ENCODE measurements around the gene SQSTM1. TPM values are rescaled to one million over a fixed set of nuclear protein-coding genes. Genes with fewer than 3 reads are reported as not detected.

Gene SQSTM1
- total RNA-seq, 2 donors from 2014 or later = 249 to 606 TPM

DNA sequence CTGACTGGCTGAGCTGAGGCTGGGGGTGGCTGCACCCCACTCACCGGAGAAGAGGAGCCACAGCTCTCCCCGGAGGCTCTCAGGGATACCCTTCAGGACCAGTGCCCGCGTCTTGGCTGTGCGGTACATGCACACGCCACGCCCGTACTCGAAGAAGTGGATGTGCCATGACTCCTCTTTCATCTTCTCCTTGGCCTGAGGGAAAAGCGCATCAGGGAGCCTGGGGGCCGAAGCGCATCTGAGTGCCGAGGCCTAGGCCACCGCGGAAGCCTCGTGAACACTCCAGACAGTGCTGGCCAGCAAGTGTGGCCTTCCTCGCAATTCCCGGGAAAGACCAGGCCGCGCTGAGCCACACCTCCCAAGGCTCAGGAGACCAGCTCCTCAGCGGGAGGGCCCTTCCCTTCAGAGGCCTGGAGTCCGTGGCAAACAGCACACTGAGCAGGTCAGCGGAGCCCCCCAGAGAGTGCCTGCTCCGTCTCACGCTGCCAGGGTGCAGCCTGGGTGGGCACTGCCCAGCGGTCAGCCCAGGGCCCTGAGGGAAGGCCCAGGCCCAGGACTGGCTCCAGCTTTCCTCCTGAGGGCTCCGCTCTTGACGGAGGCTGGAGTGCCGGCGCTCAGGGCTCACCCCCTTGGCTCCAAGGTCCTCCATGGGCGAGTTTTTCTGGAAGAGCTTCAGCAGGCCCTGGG lies 58.4 kb downstream of the SQSTM1 start:
- Histone ChIP-seq H3K9me3 (no peaks in the 10 kb centered on the region), H3K27ac (no peak overlapping the region), H3K4me3 (no peak overlapping the region), H3K36me3 (replicated peaks in 1 of 2; ENCODE audit: insufficient read depth in 1 of 2, low read depth in 2 of 2) (peaks cover 4 to 25% of the 10 kb centered on the region in 2 donors), H3K4me1 (no peaks in the 10 kb centered on the region), H3K27me3 (no peaks in the 10 kb centered on the region)
- TF ChIP-seq, protein P1, sequence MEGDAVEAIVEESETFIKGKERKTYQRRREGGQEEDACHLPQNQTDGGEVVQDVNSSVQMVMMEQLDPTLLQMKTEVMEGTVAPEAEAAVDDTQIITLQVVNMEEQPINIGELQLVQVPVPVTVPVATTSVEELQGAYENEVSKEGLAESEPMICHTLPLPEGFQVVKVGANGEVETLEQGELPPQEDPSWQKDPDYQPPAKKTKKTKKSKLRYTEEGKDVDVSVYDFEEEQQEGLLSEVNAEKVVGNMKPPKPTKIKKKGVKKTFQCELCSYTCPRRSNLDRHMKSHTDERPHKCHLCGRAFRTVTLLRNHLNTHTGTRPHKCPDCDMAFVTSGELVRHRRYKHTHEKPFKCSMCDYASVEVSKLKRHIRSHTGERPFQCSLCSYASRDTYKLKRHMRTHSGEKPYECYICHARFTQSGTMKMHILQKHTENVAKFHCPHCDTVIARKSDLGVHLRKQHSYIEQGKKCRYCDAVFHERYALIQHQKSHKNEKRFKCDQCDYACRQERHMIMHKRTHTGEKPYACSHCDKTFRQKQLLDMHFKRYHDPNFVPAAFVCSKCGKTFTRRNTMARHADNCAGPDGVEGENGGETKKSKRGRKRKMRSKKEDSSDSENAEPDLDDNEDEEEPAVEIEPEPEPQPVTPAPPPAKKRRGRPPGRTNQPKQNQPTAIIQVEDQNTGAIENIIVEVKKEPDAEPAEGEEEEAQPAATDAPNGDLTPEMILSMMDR (IDR thresholded peaks at IDR 0.05) = no peak
- intact Hi-C loops (cut with DNase I) = no loop called here
- ATAC-seq (no peak), DNase-seq (no peak)
- 92 to 98% methylated on average over 7 to 27 of the region's 31 CpGs for WGBS, 2 donors

DNA sequence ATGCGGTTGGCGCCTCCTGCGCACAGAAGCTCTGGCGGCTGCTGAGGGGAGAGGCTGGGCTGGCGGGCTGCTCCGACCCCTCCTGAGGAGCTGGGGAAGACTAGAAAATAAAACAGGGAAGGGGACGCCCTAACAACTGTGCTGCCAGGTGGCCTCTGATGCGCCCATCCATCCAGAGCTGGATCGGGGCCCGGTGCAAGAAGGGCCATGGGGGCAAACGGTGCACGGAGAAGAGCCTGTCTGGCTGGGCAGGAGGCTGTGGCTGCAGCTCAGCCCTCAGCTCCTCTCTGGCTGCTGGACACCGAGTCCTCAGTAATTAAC lies 58.9 kb downstream of the SQSTM1 start:
- peaks cover 4 to 20% of the 10 kb centered on the region in 2 donors for H3K36me3 ChIP-seq (replicated peaks in 1 of 2; ENCODE audit: insufficient read depth in 1 of 2, low read depth in 2 of 2)
- intact Hi-C loops (cut with DNase I) = no loop called here

DNA sequence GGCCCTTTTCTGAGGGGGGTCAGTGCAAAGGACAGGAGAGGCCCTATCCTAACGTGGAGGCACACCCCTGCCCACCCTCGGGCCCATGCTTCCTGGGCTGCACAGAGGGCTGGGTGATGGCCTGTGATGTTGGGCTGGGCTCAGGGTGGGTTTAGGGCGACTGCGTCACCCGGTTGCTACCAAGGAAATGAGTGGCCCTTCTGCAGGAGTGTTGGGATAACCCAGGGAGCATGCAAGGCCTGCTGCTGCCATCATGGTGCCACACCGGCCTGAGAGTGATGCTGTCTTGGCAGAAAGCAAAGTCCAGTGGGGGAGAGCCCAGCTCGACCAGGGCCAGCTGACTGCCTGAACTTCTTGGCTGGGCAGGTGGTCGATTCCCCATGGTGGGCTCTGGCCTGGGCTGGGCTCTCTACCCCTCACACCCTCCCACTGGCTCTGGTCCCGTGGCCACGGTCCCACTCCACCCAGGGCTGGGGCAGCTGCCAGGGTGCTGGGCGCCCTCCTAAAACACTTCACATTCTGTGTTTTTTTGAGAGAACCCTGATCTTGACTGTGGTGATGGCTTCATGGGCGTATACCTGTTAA lies 59.5 kb downstream of the SQSTM1 start:
- Histone ChIP-seq H3K27me3 (no peaks in the 10 kb centered on the region), H3K4me3 (no peak overlapping the region), H3K27ac (no peak overlapping the region), H3K36me3 (replicated peaks in 1 of 2; ENCODE audit: insufficient read depth in 1 of 2, low read depth in 2 of 2) (peaks cover 4 to 16% of the 10 kb centered on the region in 2 donors), H3K9me3 (no peaks in the 10 kb centered on the region), H3K4me1 (no peaks in the 10 kb centered on the region)
- no peak for ATAC-seq
- no peak for DNase-seq
- 78 to 91% methylated on average over 6 to 12 of the region's 12 CpGs for WGBS, 2 donors
- TF ChIP-seq, protein P1 (IDR thresholded peaks at IDR 0.05) = no peak
- no peak for TF ChIP-seq POLR2A (IDR thresholded peaks at IDR 0.05)
- intact Hi-C loops (cut with DNase I) = no loop called here

More for the DNA sequence above, 58.9 kb downstream of the SQSTM1 start:
- Histone ChIP-seq H3K9me3 (no peaks in the 10 kb centered on the region), H3K27me3 (no peaks in the 10 kb centered on the region), H3K4me3 (no peak overlapping the region), H3K27ac (no peak overlapping the region), H3K4me1 (no peaks in the 10 kb centered on the region)
- TF ChIP-seq POLR2A (IDR thresholded peaks at IDR 0.05) = no peak
- TF ChIP-seq, protein P1 (IDR thresholded peaks at IDR 0.05) = no peak
- ATAC-seq (no peak), DNase-seq (no peak)
- WGBS, 2 donors = 92 to 98% methylated on average over 8 to 13 of the region's 13 CpGs

DNA sequence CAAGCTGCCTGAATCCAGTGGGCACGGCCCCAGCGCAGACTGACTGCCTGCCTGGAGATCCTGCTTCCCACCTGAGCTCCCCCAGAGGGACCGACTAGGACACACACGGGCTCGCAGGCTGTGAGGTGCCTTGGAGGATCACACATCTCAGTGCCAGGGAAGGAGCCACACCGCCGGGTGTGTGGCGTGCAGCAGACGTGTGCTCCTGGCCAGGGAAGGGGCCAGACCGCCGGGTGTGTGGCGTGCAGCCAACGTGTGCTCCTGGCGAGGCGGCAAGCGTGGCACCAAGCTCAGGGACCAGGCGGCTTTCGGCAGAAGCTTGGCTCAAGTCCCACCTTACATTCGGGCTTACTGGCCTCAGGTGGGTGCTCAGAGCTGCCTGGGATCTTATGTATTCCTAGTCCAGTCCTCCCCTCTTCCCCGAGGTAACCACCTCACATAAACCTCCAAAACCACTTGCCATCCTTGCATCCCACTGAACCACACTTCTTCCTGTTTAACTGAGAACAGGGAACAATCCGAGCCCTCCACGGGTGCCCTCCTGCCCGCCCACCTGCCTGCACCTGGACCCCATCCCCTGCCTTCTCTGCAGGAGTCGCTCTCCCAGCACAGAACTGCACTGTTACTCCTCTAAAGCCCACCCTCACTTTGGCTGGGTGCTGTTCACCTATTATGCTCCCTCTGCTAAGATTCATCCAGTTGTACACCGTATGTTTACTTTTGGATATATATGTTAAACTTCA lies 60.3 kb downstream of the SQSTM1 start:
- peaks cover 4 to 10% of the 10 kb centered on the region in 2 donors for H3K36me3 ChIP-seq (replicated peaks in 1 of 2; ENCODE audit: insufficient read depth in 1 of 2, low read depth in 2 of 2)
- H3K9me3 ChIP-seq = no peaks in the 10 kb centered on the region
- no peak overlapping the region for H3K4me3 ChIP-seq
- no peak overlapping the region for H3K27ac ChIP-seq
- intact Hi-C loops (cut with DNase I) = no loop called here
- TF ChIP-seq, protein P1 (IDR thresholded peaks at IDR 0.05) = no peak
- TF ChIP-seq POLR2A (IDR thresholded peaks at IDR 0.05) = no peak
- ATAC-seq = no peak
- H3K4me1 ChIP-seq = no peaks in the 10 kb centered on the region
- no peak for DNase-seq
- no peaks in the 10 kb centered on the region for H3K27me3 ChIP-seq
- 85 to 93% methylated on average over 8 to 25 of the region's 25 CpGs for WGBS, 2 donors

Measured in body of pancreas (tissue), 4 donors.